ENCODE measurements around the gene WIF1.

The WIF1 gene

GRCh38 chr12:65039301-65039700, 81.8 kb downstream of the WIF1 start:
- in situ Hi-C loops (cut with HindIII; ENCODE audit: low sequenced_read_pairs) = no loop called here

GRCh38 chr12:65025136-65025535, 96.0 kb downstream of the WIF1 start:
- in situ Hi-C loops (cut with HindIII; ENCODE audit: low sequenced_read_pairs) = no loop called here

GRCh38 chr12:65023485-65023884, 97.6 kb downstream of the WIF1 start:
- in situ Hi-C loops (cut with HindIII; ENCODE audit: low sequenced_read_pairs) = no loop called here

GRCh38 chr12:65022960-65023359, 98.1 kb downstream of the WIF1 start:
- in situ Hi-C loops (cut with HindIII; ENCODE audit: low sequenced_read_pairs) = no loop called here

GRCh38 chr12:65022421-65022820, 98.7 kb downstream of the WIF1 start:
- in situ Hi-C loops (cut with HindIII; ENCODE audit: low sequenced_read_pairs) = no loop called here

- in situ Hi-C loops (cut with HindIII; ENCODE audit: low sequenced_read_pairs) = no loop called here
These were observed 101.3 kb downstream of the WIF1 start for GRCh38 chr12:65019696-65020234.

- in situ Hi-C loops (cut with HindIII; ENCODE audit: low sequenced_read_pairs) = no loop called here
These were observed 104.0 kb downstream of the WIF1 start for GRCh38 chr12:65016881-65017650.

- in situ Hi-C loops (cut with HindIII; ENCODE audit: low sequenced_read_pairs) = no loop called here
These were observed 105.3 kb downstream of the WIF1 start for GRCh38 chr12:65015850-65016249.

GRCh38 chr12:65014504-65015271, 106.4 kb downstream of the WIF1 start:
- in situ Hi-C loops (cut with HindIII; ENCODE audit: low sequenced_read_pairs) = no loop called here

GRCh38 chr12:65010437-65010836, 110.7 kb downstream of the WIF1 start:
- in situ Hi-C loops (cut with HindIII; ENCODE audit: low sequenced_read_pairs) = no loop called here

GRCh38 chr12:65005716-65006115, 115.4 kb downstream of the WIF1 start:
- in situ Hi-C loops (cut with HindIII; ENCODE audit: low sequenced_read_pairs) = no loop called here

GRCh38 chr12:65004270-65004669, 116.8 kb downstream of the WIF1 start:
- in situ Hi-C loops (cut with HindIII; ENCODE audit: low sequenced_read_pairs) = no loop called here

Data from DLD1 (cell line).